Endothelial cell of umbilical vein (primary cell): Measurements from ENCODE around the gene PON1. TPM values are rescaled to one million over a fixed set of nuclear protein-coding genes. Genes with fewer than 3 reads are reported as not detected.

Source experiments
- BruUV-seq: library from RNA; stranded (reverse); fragments of 400-500 nt; replicated peaks from 2 replicates; lab custom pipeline; 2021; lab: Mats Ljungman, UMichigan
- CTCF ChIA-PET: fragments of 300-600, 350-600 bp; sonication (Branson Sonifier 250); formaldehyde crosslinking; loops from one replicate; lab custom pipeline; 2021; ENCODE audit warnings: antibody characterized with exemption, inconsistent platforms; lab: Charles Lee
- POLR2A ChIA-PET: fragments of 300-600, 350-600 bp; sonication (Branson Sonifier 250); formaldehyde crosslinking; loops from one replicate; lab custom pipeline; 2021; ENCODE audit warnings: antibody characterized with exemption, inconsistent platforms; lab: Charles Lee
- DNase-seq: peaks from one replicate; pipeline ENCODE4 v3.0.0-alpha.2; 2011; ENCODE audit warnings: low read depth, low spot score
- FAIRE-seq: peaks from 2 replicates; lab custom pipeline; 2011; peaks lifted over from hg19 to GRCh38; lab: Jason Lieb, UNC
- H2AFZ ChIP-seq: 2 replicates; pipeline ENCODE4 v1.6.0; 2012; ENCODE audit warnings: low read depth, low read length, control low read depth, inconsistent platforms
- H3K27ac ChIP-seq: 2 replicates; pipeline ENCODE4 v1.5.1; 2011; ENCODE audit warnings: low read depth, mild to moderate bottlenecking, control low read depth, low read length, moderate library complexity; ENCODE audit not compliant: insufficient read depth
- H3K27me3 ChIP-seq, 2 experiments: 2 replicates each; pipeline versions ENCODE4 v1.6.0 to v1.6.1; 2011; ENCODE audit warnings: low read length in 2 of 2, mixed read lengths in 1 of 2; ENCODE audit not compliant: control insufficient read depth in 2 of 2, insufficient read depth in 2 of 2
- H3K36me3 ChIP-seq, 2 experiments: 2 replicates in 1 of 2; 3 replicates in 1 of 2; pipeline ENCODE4 v1.5.1; 2011; ENCODE audit warnings: low read length in 2 of 2, mild to moderate bottlenecking in 1 of 2, moderate library complexity in 1 of 2; ENCODE audit not compliant: control insufficient read depth in 2 of 2, insufficient read depth in 2 of 2; ENCODE audit errors: extremely low read depth in 1 of 2
- H3K4me1 ChIP-seq: 3 replicates; pipeline ENCODE4 v1.5.1; 2011; ENCODE audit warnings: mild to moderate bottlenecking, low read length; ENCODE audit not compliant: control insufficient read depth, insufficient read depth; ENCODE audit errors: extremely low read depth
- H3K4me2 ChIP-seq: 2 replicates; pipeline ENCODE4 v1.6.1; 2011; ENCODE audit warnings: low read length, control low read depth, mixed read lengths; ENCODE audit not compliant: insufficient read depth
- H3K4me3 ChIP-seq, 3 experiments: fragments of 200-600 bp in 1 of 3; sonication (generic), shearing (Covaris generic) in 1 of 3; replicated peaks in 1 of 3; 2 replicates each; pipeline ENCODE4 v1.5.1; 2011 to 2016; ENCODE audit warnings: control low read depth in 3 of 3, low read length in 3 of 3, mild to moderate bottlenecking in 2 of 3, inconsistent platforms in 1 of 3, low read depth in 1 of 3, moderate library complexity in 1 of 3; ENCODE audit not compliant: insufficient read depth in 1 of 3
- H3K79me2 ChIP-seq: 2 replicates; pipeline ENCODE4 v1.6.0; 2012; ENCODE audit warnings: low read length, inconsistent platforms; ENCODE audit not compliant: control insufficient read depth, insufficient read depth
- H3K9ac ChIP-seq: replicated peaks from 2 replicates; pipeline ENCODE3; 2011; ENCODE audit warnings: low read length, control low read depth; ENCODE audit not compliant: insufficient read depth; ENCODE audit errors: extremely low read depth
- H3K9me1 ChIP-seq: replicated peaks from 3 replicates; pipeline ENCODE4 v1.6.0; 2011; ENCODE audit warnings: mild to moderate bottlenecking, low read length; ENCODE audit not compliant: control insufficient read depth, insufficient read depth; ENCODE audit errors: extremely low read depth
- H3K9me3 ChIP-seq: replicated peaks from 2 replicates; pipeline ENCODE4 v1.5.1; 2012; ENCODE audit warnings: low read length, inconsistent platforms; ENCODE audit not compliant: control insufficient read depth, insufficient read depth
- H4K20me1 ChIP-seq: replicated peaks from 2 replicates; pipeline ENCODE3; 2011; ENCODE audit warnings: mild to moderate bottlenecking, low read length; ENCODE audit not compliant: control insufficient read depth, insufficient read depth; ENCODE audit errors: extremely low read depth
- CTCF ChIP-seq, 2 donors: IDR thresholded peaks; 1 replicate in 1 of 2; 2 replicates in 1 of 2; pipeline ENCODE4 v1.5.1; 2011; ENCODE audit warnings: low read length in 2 of 2, mild to moderate bottlenecking in 2 of 2, moderate library complexity in 2 of 2, control low read depth in 1 of 2, inconsistent platforms in 1 of 2, low read depth in 1 of 2; ENCODE audit not compliant: insufficient read depth in 1 of 2; ENCODE audit errors: extremely low read depth in 1 of 2
- EZH2 ChIP-seq: IDR thresholded peaks from 2 replicates; pipeline ENCODE4 v1.6.1; 2012; ENCODE audit warnings: borderline replicate concordance, low read depth, mild to moderate bottlenecking, moderate library complexity, low read length, inconsistent platforms; ENCODE audit not compliant: severe bottlenecking
- FOS ChIP-seq: IDR thresholded peaks from 2 replicates; pipeline ENCODE4 v1.6.1; 2011; ENCODE audit warnings: mild to moderate bottlenecking, low read length, moderate library complexity, borderline replicate concordance; ENCODE audit not compliant: insufficient read depth
- GATA2 ChIP-seq: IDR thresholded peaks from 2 replicates; pipeline ENCODE4 v1.7.0; 2011; ENCODE audit warnings: low read depth, mild to moderate bottlenecking, moderate library complexity, mixed read lengths, low read length; ENCODE audit not compliant: insufficient read length, insufficient read depth
- JUN ChIP-seq: IDR thresholded peaks from 2 replicates; pipeline ENCODE4 v1.6.1; 2011; ENCODE audit warnings: borderline replicate concordance, low read depth; ENCODE audit not compliant: insufficient read length, insufficient read depth
- MAX ChIP-seq: IDR thresholded peaks from 2 replicates; pipeline ENCODE4 v1.6.1; 2011; ENCODE audit not compliant: insufficient read depth, insufficient read length
- MYC ChIP-seq: IDR thresholded peaks from one replicate; pipeline ENCODE4 v1.6.1; 2011; ENCODE audit warnings: mild to moderate bottlenecking, low read depth, low read length
- POLR2A ChIP-seq: IDR thresholded peaks from 2 replicates; pipeline ENCODE4 v1.6.1; 2012; ENCODE audit warnings: low read depth, mild to moderate bottlenecking, control low read depth, low read length
- POLR2AphosphoS5 ChIP-seq: IDR thresholded peaks from 2 replicates; pipeline ENCODE4 v1.6.1; 2012; ENCODE audit warnings: low read depth, mild to moderate bottlenecking, control low read depth, low read length, moderate library complexity; ENCODE audit not compliant: insufficient read depth
- dilution Hi-C: fragments of 300-500 bp; cut with MboI; formaldehyde crosslinking; loops from one replicate; pipeline ENCODE4 v1.15.0; 2019; ENCODE audit warnings: low sequenced_read_pairs; ENCODE audit not compliant: extremely low pct_ligation_motif_present
- intact Hi-C: fragments of 100-400 bp; cut with micrococcal nuclease; formaldehyde crosslinking; loops from one replicate; pipeline ENCODE4 v1.10.0; 2022
- polyA plus RNA-seq, 4 experiments: library from polyadenylated mRNA; depleted of rRNA in 3 of 4; stranded (reverse) in 3 of 4; unstranded in 1 of 4; fragments of >200 nt; gene quantifications; 2 replicates each; pipeline versions ENCODE4 v1.2.1 to v1.2.3, GENCODE V29; 2011 to 2012; ENCODE audit warnings: missing spikeins in 1 of 4
- total RNA-seq: library from RNA; stranded (reverse); gene quantifications from 2 replicates; pipeline ENCODE4 v1.2.3, GENCODE V29; 2021

The PON1 gene
- total and polyA plus RNA-seq, 2 donors (not counting 3 experiments of a cell fraction or from before 2014, with no cell fraction given), result not detected

- no peak for FAIRE-seq
- no peak overlapping the region for H3K27ac ChIP-seq
- H3K9me3 ChIP-seq, result no peaks in the 10 kb centered on the region
- H3K36me3 ChIP-seq, result no peaks in the 10 kb centered on the region
- H3K4me1 ChIP-seq, result no peaks in the 10 kb centered on the region
- no peaks in the 10 kb centered on the region for H3K79me2 ChIP-seq
- no peak overlapping the region for H3K9ac ChIP-seq
- no peaks in the 10 kb centered on the region for H3K27me3 ChIP-seq
- no peaks in the 10 kb centered on the region for H4K20me1 ChIP-seq
- no peak overlapping the region for H3K4me3 ChIP-seq
- intact Hi-C loops, result no loop called here
- no peaks in the 10 kb centered on the region for H3K9me1 ChIP-seq
- CTCF ChIA-PET, result no interaction called here
- TF ChIP-seq CTCF (IDR thresholded peaks at IDR 0.05; ENCODE audit: extremely low read depth in 1 of 2, insufficient read depth in 1 of 2, low read depth in 1 of 2, low read length in 2 of 2) (no peak), MYC (no peak), JUN (no peak), POLR2AphosphoS5 (no peak), GATA2 (no peak), FOS (no peak), MAX (no peak), POLR2A (no peak), EZH2 (no peak)
- H3K4me2 ChIP-seq, result no peak overlapping the region
- dilution Hi-C loops, result no loop called here
- no TSS peak for BruUV-seq
- no peak overlapping the region for H2AFZ ChIP-seq
- no peak for DNase-seq
- POLR2A ChIA-PET, result no interaction called here
These were observed 48.2 kb downstream of the PON1 start for GRCh38 chr7:95276114-95276513.
